Duodenal mucosa (tissue), 2 donors: ENCODE measurements around the gene NFATC4.
"Not testable (repeated sequence)": the region's sequence is repeated elsewhere in the genome, so short reads cannot be mapped to it uniquely, and the experiment has no call there.

ENCODE experiments used
- H3K27ac ChIP-seq: one replicate; pipeline ENCODE4 v1.7.0; 2013; ENCODE audit warnings: low read depth, low read length
- H3K27me3 ChIP-seq, 2 donors: one replicate each; pipeline ENCODE4 v1.7.0; 2013; ENCODE audit warnings: low read length in 2 of 2, control low read depth in 1 of 2; ENCODE audit not compliant: insufficient read depth in 2 of 2, control insufficient read depth in 1 of 2
- H3K36me3 ChIP-seq, 2 donors: one replicate each; pipeline ENCODE4 v1.7.0; 2013; ENCODE audit warnings: low read length in 2 of 2, control low read depth in 1 of 2; ENCODE audit not compliant: insufficient read depth in 2 of 2, control insufficient read depth in 1 of 2
- H3K4me1 ChIP-seq, 2 donors: one replicate each; pipeline ENCODE4 v1.7.0; 2013; ENCODE audit warnings: low read length in 2 of 2, control low read depth in 1 of 2; ENCODE audit not compliant: insufficient read depth in 2 of 2, control insufficient read depth in 1 of 2
- H3K4me3 ChIP-seq, 2 donors: one replicate each; pipeline ENCODE4 v1.7.0; 2013; ENCODE audit warnings: low read length in 2 of 2, low read depth in 1 of 2
- H3K9ac ChIP-seq, 2 donors: one replicate each; pipeline ENCODE4 v1.7.0; 2013; ENCODE audit warnings: low read length in 2 of 2, low read depth in 1 of 2
- H3K9me3 ChIP-seq, 2 donors: one replicate each; pipeline ENCODE4 v1.7.0; 2013; ENCODE audit warnings: low read length in 2 of 2, control low read depth in 1 of 2; ENCODE audit not compliant: control insufficient read depth in 1 of 2

Gene NFATC4

GRCh38 chr14:24387579-24387978 is 19.6 kb downstream of the NFATC4 start:
- not testable (repeated sequence) for H3K27ac ChIP-seq, H3K4me3 ChIP-seq, H3K9me3 ChIP-seq, H3K36me3 ChIP-seq, H3K4me1 ChIP-seq, H3K9ac ChIP-seq, H3K27me3 ChIP-seq

- no peaks in the 10 kb centered on the region for H3K36me3 ChIP-seq
- H3K9ac ChIP-seq, result no peak overlapping the region
These were observed 20.6 kb downstream of the NFATC4 start for GRCh38 chr14:24388474-24389179.

GRCh38 chr14:24389226-24389848 is 21.4 kb downstream of the NFATC4 start:
- Histone ChIP-seq H3K36me3 (no peaks in the 10 kb centered on the region), H3K4me1 (peaks cover 5 to 7% of the 10 kb centered on the region in 2 donors), H3K27me3 (no peaks in the 10 kb centered on the region), H3K9ac (no peak overlapping the region), H3K4me3 (no peak overlapping the region), H3K27ac (no peak overlapping the region), H3K9me3 (no peaks in the 10 kb centered on the region)

More at GRCh38 chr14:24388474-24389179, 20.6 kb downstream of the NFATC4 start:
- H3K4me1 ChIP-seq, result peaks cover 5 to 7% of the 10 kb centered on the region in 2 donors
- H3K4me3 ChIP-seq, result no peak overlapping the region
- H3K27ac ChIP-seq, result no peak overlapping the region
- H3K27me3 ChIP-seq, result no peaks in the 10 kb centered on the region
- no peaks in the 10 kb centered on the region for H3K9me3 ChIP-seq

GRCh38 chr14:24390701-24391468 is 22.9 kb downstream of the NFATC4 start:
- H3K4me1 ChIP-seq, result peaks cover 5 to 7% of the 10 kb centered on the region in 2 donors
- no peaks in the 10 kb centered on the region for H3K27me3 ChIP-seq
- H3K27ac ChIP-seq, result no peak overlapping the region
- H3K9me3 ChIP-seq, result no peaks in the 10 kb centered on the region
- H3K9ac ChIP-seq, result no peak overlapping the region
- no peaks in the 10 kb centered on the region for H3K36me3 ChIP-seq
- H3K4me3 ChIP-seq, result no peak overlapping the region

- no peak overlapping the region for H3K9ac ChIP-seq
- no peaks in the 10 kb centered on the region for H3K27me3 ChIP-seq
- H3K9me3 ChIP-seq, result no peaks in the 10 kb centered on the region
- no peak overlapping the region for H3K4me3 ChIP-seq
- H3K36me3 ChIP-seq, result no peaks in the 10 kb centered on the region
- H3K4me1 ChIP-seq, result peaks cover 0 to 7% of the 10 kb centered on the region in 2 donors
- H3K27ac ChIP-seq, result no peak overlapping the region
These were observed 24.5 kb downstream of the NFATC4 start for GRCh38 chr14:24392325-24393091.

- Histone ChIP-seq H3K9me3 (no peaks in the 10 kb centered on the region), H3K4me1 (peaks cover under 1 to 17% of the 10 kb centered on the region in 2 donors), H3K27me3 (no peaks in the 10 kb centered on the region), H3K27ac (no peak overlapping the region), H3K36me3 (no peaks in the 10 kb centered on the region), H3K9ac (no peak overlapping the region), H3K4me3 (no peak overlapping the region)
These were observed 26.3 kb downstream of the NFATC4 start for GRCh38 chr14:24394275-24394674.

- H3K36me3 ChIP-seq, result no peaks in the 10 kb centered on the region
- peaks cover 13 to 32% of the 10 kb centered on the region in 2 donors for H3K4me1 ChIP-seq
- H3K4me3 ChIP-seq, result no peak overlapping the region
- no peak overlapping the region for H3K27ac ChIP-seq
- no peak overlapping the region for H3K9ac ChIP-seq
- no peaks in the 10 kb centered on the region for H3K9me3 ChIP-seq
- no peaks in the 10 kb centered on the region for H3K27me3 ChIP-seq
These were observed 27.9 kb downstream of the NFATC4 start for GRCh38 chr14:24395609-24396582.

GRCh38 chr14:24397639-24398292 is 29.8 kb downstream of the NFATC4 start:
- H3K9ac ChIP-seq, result peak overlapping the region; percentile 12 to 47
- H3K36me3 ChIP-seq, result no peaks in the 10 kb centered on the region
- no peaks in the 10 kb centered on the region for H3K27me3 ChIP-seq
- peaks cover 24 to 31% of the 10 kb centered on the region in 2 donors for H3K4me1 ChIP-seq
- peak overlapping the region in 1 of 2 donors; percentile 28 for H3K4me3 ChIP-seq
- no peaks in the 10 kb centered on the region for H3K9me3 ChIP-seq
- no peak overlapping the region for H3K27ac ChIP-seq

- peak overlapping the region in 1 of 2 donors; percentile 28 for H3K4me3 ChIP-seq
- H3K9me3 ChIP-seq, result no peaks in the 10 kb centered on the region
- H3K27ac ChIP-seq, result no peak overlapping the region
- H3K4me1 ChIP-seq, result peaks cover 24 to 29% of the 10 kb centered on the region in 2 donors
- H3K36me3 ChIP-seq, result no peaks in the 10 kb centered on the region
- no peaks in the 10 kb centered on the region for H3K27me3 ChIP-seq
- H3K9ac ChIP-seq, result peak overlapping the region; percentile 12 to 47
These were observed 30.3 kb downstream of the NFATC4 start for GRCh38 chr14:24398293-24398652.
